Prostate gland (tissue), 2 donors: Measurements from ENCODE around the gene GPR15LG.

ENCODE experiments used
- CTCF ChIP-seq, 4 experiments: fragments of 200-600 bp in 2 of 4; fragments of 450-650 bp in 2 of 4; sonication (generic) in 2 of 4; IDR thresholded peaks; 1 replicate in 3 of 4; 2 replicates in 1 of 4; pipeline ENCODE4 v1.5.1; 2016 to 2019; ENCODE audit warnings: antibody characterized with exemption in 4 of 4, mild to moderate bottlenecking in 2 of 4, moderate library complexity in 2 of 4
- POLR2AphosphoS5 ChIP-seq: sonication (generic); formaldehyde crosslinking; IDR thresholded peaks from one replicate; pipeline ENCODE4 v1.6.1; 2017; ENCODE audit warnings: antibody characterized with exemption

- TF ChIP-seq CTCF (IDR thresholded peaks at IDR 0.05) (no peak), POLR2AphosphoS5 (no peak)
These were observed 3.4 kb downstream of the GPR15LG start for GRCh38 chr10:84176836-84177474.
